Tibial artery (tissue), 4 donors: ENCODE results near the gene SACS.
A peak's percentile ranks its signal among the peaks of the same experiment; 100 is the strongest.
"Not testable (repeated sequence)": the region's sequence is repeated elsewhere in the genome, so short reads cannot be mapped to it uniquely, and the experiment has no call there.

Source experiments
- DNase-seq, 2 donors: peaks; one replicate each; pipeline ENCODE4 v3.0.0-alpha.2; 2019
- H3K27ac ChIP-seq, 2 donors: fragments of 200-600 bp; sonication (generic) in 1 of 2; 1 replicate in 1 of 2; 2 replicates in 1 of 2; pipeline ENCODE4 v1.5.1; 2018 to 2019; ENCODE audit warnings: mild to moderate bottlenecking in 1 of 2
- H3K27me3 ChIP-seq, 2 donors: fragments of 200-600 bp; sonication (generic) in 1 of 2; one replicate each; pipeline versions ENCODE4 v1.5.1 to v1.6.0; 2016 to 2019
- H3K36me3 ChIP-seq, 3 donors: fragments of 200-600 bp; sonication (generic) in 2 of 3; one replicate each; pipeline ENCODE4 v1.5.1; 2016 to 2019; ENCODE audit warnings: mild to moderate bottlenecking in 2 of 3
- H3K4me1 ChIP-seq, 4 donors: fragments of 200-600 bp; sonication (generic) in 2 of 4; 1 replicate in 3 of 4; 2 replicates in 1 of 4; pipeline ENCODE4 v1.5.1; 2016 to 2019
- H3K4me3 ChIP-seq, 2 donors: fragments of 200-600 bp; sonication (generic) in 1 of 2; 1 replicate in 1 of 2; 2 replicates in 1 of 2; pipeline ENCODE4 v1.5.1; 2018 to 2019; ENCODE audit warnings: mild to moderate bottlenecking in 2 of 2
- H3K9me3 ChIP-seq, 3 donors: fragments of 200-600 bp; sonication (generic) in 1 of 3; one replicate each; pipeline ENCODE4 v1.5.1; 2016 to 2019
- intact Hi-C: fragments of 100-400 bp; cut with DNase I; formaldehyde crosslinking; loops from one replicate; pipeline ENCODE4 v1.15.0; 2023; ENCODE audit warnings: low total_unique reads
- TF ChIP-seq, protein P1 (sequence below), 2 experiments: fragments of 200-600 bp in 1 of 2; fragments of 450-650 bp in 1 of 2; IDR thresholded peaks; one replicate each; pipeline ENCODE4 v1.5.1; 2017 to 2019; ENCODE audit warnings: antibody characterized with exemption in 2 of 2, mild to moderate bottlenecking in 1 of 2, moderate library complexity in 1 of 2

The SACS gene

DNA sequence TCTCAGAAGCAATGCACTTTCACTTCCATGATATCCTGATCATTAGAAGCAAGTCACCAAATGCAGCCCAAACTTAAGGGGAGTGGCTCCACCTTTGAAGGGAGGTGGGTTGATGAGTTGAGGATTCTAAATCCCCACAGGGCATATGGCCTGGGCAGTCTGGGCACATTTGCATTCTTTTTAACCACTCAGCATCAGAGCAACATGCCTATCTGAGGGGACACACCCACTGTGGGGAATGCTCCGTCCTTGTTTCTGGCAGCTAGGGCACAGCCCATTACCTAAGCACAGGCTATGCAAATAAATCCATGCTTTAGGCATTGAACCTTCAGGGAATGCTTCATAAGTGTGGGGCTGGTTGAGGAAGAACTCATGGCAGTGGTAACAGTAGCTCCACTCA is 12.3 kb upstream of the SACS start:
- Histone ChIP-seq H3K27ac (no peak overlapping the region), H3K27me3 (no peaks in the 10 kb centered on the region), H3K4me3 (no peak overlapping the region), H3K36me3 (no peaks in the 10 kb centered on the region), H3K4me1 (no peaks in the 10 kb centered on the region), H3K9me3 (no peaks in the 10 kb centered on the region)
- TF ChIP-seq, protein P1, sequence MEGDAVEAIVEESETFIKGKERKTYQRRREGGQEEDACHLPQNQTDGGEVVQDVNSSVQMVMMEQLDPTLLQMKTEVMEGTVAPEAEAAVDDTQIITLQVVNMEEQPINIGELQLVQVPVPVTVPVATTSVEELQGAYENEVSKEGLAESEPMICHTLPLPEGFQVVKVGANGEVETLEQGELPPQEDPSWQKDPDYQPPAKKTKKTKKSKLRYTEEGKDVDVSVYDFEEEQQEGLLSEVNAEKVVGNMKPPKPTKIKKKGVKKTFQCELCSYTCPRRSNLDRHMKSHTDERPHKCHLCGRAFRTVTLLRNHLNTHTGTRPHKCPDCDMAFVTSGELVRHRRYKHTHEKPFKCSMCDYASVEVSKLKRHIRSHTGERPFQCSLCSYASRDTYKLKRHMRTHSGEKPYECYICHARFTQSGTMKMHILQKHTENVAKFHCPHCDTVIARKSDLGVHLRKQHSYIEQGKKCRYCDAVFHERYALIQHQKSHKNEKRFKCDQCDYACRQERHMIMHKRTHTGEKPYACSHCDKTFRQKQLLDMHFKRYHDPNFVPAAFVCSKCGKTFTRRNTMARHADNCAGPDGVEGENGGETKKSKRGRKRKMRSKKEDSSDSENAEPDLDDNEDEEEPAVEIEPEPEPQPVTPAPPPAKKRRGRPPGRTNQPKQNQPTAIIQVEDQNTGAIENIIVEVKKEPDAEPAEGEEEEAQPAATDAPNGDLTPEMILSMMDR (IDR thresholded peaks at IDR 0.05) = no peak
- intact Hi-C loops = no loop called here
- no peak for DNase-seq

DNA sequence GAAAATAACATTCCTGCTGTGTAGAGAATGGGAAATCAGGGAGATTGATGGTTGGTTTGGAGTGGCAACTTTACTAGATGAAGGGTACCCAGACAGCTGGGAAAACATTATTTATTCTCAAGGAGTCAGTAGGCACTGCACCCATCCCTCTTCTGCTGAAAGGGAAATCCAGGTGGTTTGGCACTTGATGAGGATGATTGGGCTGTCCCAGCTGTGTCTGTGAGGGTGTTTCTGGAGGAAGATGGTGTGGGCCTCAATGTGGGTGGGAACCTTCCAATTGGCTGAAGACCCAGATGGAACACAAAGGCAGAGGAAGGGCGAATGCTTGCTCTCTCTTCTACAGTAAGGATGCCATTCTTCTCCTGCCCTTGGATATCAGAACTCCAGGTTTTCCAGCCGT is 10.4 kb upstream of the SACS start:
- no peak overlapping the region for H3K27ac ChIP-seq
- no peaks in the 10 kb centered on the region for H3K9me3 ChIP-seq
- H3K4me1 ChIP-seq = no peaks in the 10 kb centered on the region
- H3K36me3 ChIP-seq = no peaks in the 10 kb centered on the region
- TF ChIP-seq, protein P1 (IDR thresholded peaks at IDR 0.05) = no peak
- H3K27me3 ChIP-seq = no peaks in the 10 kb centered on the region
- intact Hi-C loops = no loop called here
- DNase-seq = no peak
- no peak overlapping the region for H3K4me3 ChIP-seq

DNA sequence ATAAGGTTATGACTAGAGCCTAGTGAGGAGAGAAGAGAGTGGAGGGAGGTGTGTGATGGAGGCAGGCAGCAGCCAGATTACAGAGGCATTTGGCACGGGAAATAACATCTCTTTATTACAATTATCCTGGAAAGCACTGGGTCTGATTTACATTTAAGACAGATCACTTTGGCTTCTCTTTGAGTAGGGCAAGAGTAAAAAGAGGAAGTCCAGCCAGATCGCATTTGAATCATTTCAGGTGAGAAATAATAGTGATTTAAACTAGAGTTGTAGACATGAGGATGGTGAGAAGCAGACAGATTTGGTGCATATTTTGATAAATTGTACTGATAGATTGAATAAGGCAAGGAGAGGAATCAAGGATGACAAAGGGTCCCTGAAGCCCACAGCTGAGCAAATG is 9.6 kb upstream of the SACS start:
- TF ChIP-seq, protein P1 (IDR thresholded peaks at IDR 0.05) = no peak
- H3K9me3 ChIP-seq = no peaks in the 10 kb centered on the region
- intact Hi-C loops = no loop called here
- H3K4me3 ChIP-seq = no peak overlapping the region
- no peak for DNase-seq
- no peaks in the 10 kb centered on the region for H3K4me1 ChIP-seq
- no peaks in the 10 kb centered on the region for H3K36me3 ChIP-seq
- no peak overlapping the region for H3K27ac ChIP-seq
- H3K27me3 ChIP-seq = no peaks in the 10 kb centered on the region

DNA sequence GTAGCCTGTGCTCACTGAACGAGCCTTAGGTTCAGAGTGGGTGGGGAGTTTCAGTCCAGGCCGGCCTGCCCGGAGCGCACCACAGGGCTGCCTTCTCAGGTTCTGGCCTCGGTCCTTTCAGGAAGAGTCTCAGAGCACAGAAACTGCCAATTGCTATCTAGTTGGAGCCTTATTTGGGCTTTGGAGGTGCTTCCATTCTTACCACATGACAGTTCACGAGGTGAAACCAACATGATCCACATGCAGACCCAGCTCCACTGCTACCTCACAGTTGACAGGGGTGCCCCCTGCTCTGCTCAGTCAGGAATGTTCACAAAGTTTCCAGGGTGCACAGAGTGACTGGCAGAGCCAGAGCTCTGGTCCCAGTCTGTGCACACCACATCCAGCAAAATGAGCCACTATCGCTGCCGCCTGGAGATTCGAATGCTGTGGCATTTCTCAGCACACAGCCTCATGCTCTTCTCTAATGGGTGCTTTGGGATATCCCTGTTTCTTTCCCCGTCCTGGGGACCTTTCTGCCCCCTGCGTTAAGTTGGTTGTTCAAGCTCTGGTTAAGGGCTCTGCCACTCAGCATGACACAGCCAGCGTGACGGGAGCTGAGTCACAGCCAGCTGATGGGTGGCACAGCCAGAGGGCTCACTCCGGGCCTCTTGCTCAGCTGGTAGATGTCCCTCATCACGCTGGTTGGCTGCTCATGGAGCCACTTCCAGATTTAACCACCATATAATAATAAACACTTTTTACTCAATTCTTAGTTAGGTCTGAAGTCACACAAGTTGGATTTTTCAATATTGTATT is 7.5 kb upstream of the SACS start:
- Histone ChIP-seq H3K4me3 (no peak overlapping the region), H3K9me3 (no peaks in the 10 kb centered on the region), H3K4me1 (no peaks in the 10 kb centered on the region), H3K27ac (peak overlapping the region in 1 of 2 donors; percentile 7), H3K36me3 (no peaks in the 10 kb centered on the region), H3K27me3 (no peaks in the 10 kb centered on the region)
- no peak for DNase-seq
- intact Hi-C loops = no loop called here
- TF ChIP-seq, protein P1 (IDR thresholded peaks at IDR 0.05) = no peak

DNA sequence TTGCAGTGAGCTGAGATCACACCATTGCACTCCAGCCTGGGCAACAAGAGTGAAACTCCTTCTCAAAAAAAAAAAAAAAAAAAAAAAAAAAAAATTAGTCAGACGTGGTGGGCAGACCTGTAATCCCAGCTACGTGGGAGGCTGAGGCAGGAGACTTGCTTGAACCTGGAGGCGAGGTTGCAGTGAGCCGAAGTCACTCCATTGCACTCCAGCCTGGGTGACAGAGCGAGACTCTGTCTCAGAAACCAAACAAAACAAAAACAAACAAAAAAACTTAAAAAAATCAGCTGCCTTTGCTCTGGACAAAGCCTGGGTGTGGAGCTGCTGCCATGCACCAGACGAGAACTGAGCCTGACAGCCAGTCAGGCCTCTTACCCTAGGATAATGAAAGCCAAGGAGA is 6.8 kb upstream of the SACS start:
- H3K27me3 ChIP-seq, H3K4me3 ChIP-seq, H3K9me3 ChIP-seq, H3K36me3 ChIP-seq, DNase-seq, H3K4me1 ChIP-seq, intact Hi-C loops: not testable (repeated sequence)
- H3K27ac ChIP-seq = peak overlapping the region in 1 of 2 donors; percentile 7

DNA sequence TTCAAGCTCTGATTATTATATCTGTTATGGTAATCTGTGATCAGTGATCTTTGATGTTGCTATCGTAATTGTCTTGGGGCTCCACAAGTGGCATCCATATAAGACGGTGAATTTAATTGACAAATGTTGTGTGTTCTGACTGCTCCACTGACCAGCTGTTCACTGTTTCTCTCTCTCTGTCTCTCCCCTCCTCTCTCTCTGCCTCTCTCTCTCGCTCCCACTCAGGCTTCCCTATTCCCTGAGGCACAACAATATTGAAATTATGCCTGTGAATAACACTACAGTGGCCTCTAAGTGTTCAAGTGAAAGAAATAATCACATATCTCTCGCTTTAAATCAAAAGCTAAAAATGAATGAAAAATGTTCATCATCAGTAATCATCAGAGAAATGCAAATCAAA is 4.4 kb upstream of the SACS start:
- no peak for DNase-seq
- H3K9me3 ChIP-seq = no peaks in the 10 kb centered on the region
- intact Hi-C loops = no loop called here

More for the DNA sequence above, 4.4 kb upstream of the SACS start:
- Histone ChIP-seq H3K27ac (no peak overlapping the region), H3K36me3 (no peaks in the 10 kb centered on the region), H3K27me3 (no peaks in the 10 kb centered on the region), H3K4me1 (no peaks in the 10 kb centered on the region), H3K4me3 (no peak overlapping the region)
- TF ChIP-seq, protein P1 (IDR thresholded peaks at IDR 0.05) = no peak
